ENCODE measurements around the gene ARL2. TPM values are rescaled to one million over a fixed set of nuclear protein-coding genes. Genes with fewer than 3 reads are reported as not detected.
A peak's percentile ranks its signal among the peaks of the same experiment; 100 is the strongest.

The ARL2 gene
- total and polyA plus RNA-seq, 2 donors (not counting 1 experiment from before 2014, with no cell fraction given), result 99.2 to 138 TPM

DNA sequence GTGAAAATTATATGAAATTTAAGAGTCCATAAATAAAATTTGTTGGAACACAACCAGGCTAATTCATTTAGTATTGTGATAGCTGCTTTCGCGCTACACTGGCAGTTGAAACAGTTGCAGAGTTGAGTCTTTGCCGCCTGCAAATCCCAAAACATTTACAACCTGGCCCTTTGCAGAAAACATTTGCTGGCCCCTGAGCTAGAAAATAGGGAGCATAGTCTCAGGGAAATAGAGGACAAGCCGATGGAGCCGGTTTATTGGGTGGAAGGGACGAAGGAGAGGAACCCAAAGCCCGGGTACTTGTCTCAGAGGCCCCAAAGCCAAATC is 26.5 kb downstream of the ARL2 start:
- peak overlapping the region; percentile 63 for H3K27ac ChIP-seq (ENCODE audit: insufficient read depth, low read length)
- H3K9ac ChIP-seq (ENCODE audit: insufficient read depth, low read length), result peak overlapping the region; percentile 52
- H3K4me1 ChIP-seq (ENCODE audit: control insufficient read depth, extremely low read depth, insufficient read depth, low read length), result no peaks in the 10 kb centered on the region
- peaks cover 9% of the 10 kb centered on the region for H3K79me2 ChIP-seq (ENCODE audit: control insufficient read depth, insufficient read depth, low read length)
- peak overlapping the region; percentile 64 for H2AFZ ChIP-seq (ENCODE audit: low read length)
- no peak for TF ChIP-seq EZH2 (IDR thresholded peaks at IDR 0.05; ENCODE audit: low read length, missing control alignments)
- TF ChIP-seq, protein P1, sequence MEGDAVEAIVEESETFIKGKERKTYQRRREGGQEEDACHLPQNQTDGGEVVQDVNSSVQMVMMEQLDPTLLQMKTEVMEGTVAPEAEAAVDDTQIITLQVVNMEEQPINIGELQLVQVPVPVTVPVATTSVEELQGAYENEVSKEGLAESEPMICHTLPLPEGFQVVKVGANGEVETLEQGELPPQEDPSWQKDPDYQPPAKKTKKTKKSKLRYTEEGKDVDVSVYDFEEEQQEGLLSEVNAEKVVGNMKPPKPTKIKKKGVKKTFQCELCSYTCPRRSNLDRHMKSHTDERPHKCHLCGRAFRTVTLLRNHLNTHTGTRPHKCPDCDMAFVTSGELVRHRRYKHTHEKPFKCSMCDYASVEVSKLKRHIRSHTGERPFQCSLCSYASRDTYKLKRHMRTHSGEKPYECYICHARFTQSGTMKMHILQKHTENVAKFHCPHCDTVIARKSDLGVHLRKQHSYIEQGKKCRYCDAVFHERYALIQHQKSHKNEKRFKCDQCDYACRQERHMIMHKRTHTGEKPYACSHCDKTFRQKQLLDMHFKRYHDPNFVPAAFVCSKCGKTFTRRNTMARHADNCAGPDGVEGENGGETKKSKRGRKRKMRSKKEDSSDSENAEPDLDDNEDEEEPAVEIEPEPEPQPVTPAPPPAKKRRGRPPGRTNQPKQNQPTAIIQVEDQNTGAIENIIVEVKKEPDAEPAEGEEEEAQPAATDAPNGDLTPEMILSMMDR (conservative IDR thresholded peaks at IDR 0.05 in 1 of 2, IDR thresholded peaks at IDR 0.05 in 1 of 2; ENCODE audit: low read depth in 1 of 2, low read length in 2 of 2), result no peak
- H3K27me3 ChIP-seq (ENCODE audit: control insufficient read depth, insufficient read depth, low read length), result no peaks in the 10 kb centered on the region
- peak overlapping the region; percentile 67 for H3K4me2 ChIP-seq (ENCODE audit: extremely low read depth, insufficient read depth, low read length)
- H3K4me3 ChIP-seq (replicated peaks in 1 of 4; ENCODE audit: control extremely low read depth in 1 of 4, insufficient read depth in 1 of 4, low read depth in 3 of 4, low read length in 4 of 4), result peak overlapping the region; percentile 53 to 72 (median 66)
- no peaks in the 10 kb centered on the region for H4K20me1 ChIP-seq (ENCODE audit: control insufficient read depth, extremely low read depth, insufficient read depth, low read length)
- peaks cover 11% of the 10 kb centered on the region for H3K36me3 ChIP-seq (ENCODE audit: control insufficient read depth, insufficient read depth, low read length)
- no peaks in the 10 kb centered on the region for H3K9me3 ChIP-seq (ENCODE audit: control insufficient read depth, insufficient read depth, low read depth, low read length)
- DNase-seq (ENCODE audit: low read depth in 2 of 2), result no peak

DNA sequence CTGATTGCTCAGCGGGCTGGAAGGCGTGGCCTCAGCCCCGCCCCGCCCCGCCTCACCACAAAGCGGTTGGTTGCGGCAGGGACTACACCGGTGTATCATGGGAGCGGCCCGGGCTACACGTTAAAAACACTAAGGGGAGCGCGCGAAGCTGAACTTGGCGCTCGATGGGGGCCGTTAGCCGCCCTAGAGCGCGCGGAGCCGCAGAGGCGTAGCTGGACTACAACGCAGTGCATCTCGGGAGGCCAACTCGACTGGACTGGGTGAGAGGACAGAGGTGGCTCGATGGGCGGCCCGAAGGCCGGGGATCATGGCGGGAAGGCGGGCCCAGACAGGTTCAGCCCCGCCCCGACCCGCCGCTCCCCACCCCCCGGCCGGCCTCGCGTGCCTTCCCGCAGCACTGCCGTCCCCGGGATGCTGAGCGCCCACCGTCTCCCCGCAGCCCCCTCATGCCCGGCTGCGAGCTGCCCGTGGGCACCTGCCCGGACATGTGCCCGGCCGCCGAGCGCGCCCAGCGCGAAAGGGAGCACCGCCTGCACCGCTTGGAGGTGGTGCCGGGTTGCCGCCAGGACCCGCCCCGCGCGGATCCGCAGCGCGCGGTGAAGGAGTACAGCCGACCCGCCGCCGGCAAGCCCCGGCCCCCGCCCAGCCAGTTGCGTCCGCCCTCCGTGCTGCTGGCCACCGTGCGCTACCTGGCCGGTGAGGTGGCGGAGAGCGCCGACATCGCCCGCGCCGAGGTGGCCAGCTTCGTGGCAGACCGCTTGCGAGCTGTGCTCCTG is 27.1 kb downstream of the ARL2 start, which contains the start of gene SAC3D1:
SAC3D1 (plus strand) TSS at position 364 of the 776 bp plus-strand sequence; CDS start at position 447, 83 bp downstream.
- Histone ChIP-seq H3K79me2 (ENCODE audit: control insufficient read depth, insufficient read depth, low read length) (peaks cover 9% of the 10 kb centered on the region), H3K9me3 (ENCODE audit: control insufficient read depth, insufficient read depth, low read depth, low read length) (no peaks in the 10 kb centered on the region), H3K4me1 (ENCODE audit: control insufficient read depth, extremely low read depth, insufficient read depth, low read length) (no peaks in the 10 kb centered on the region), H3K4me3 (replicated peaks in 1 of 4; ENCODE audit: control extremely low read depth in 1 of 4, insufficient read depth in 1 of 4, low read depth in 3 of 4, low read length in 4 of 4) (peak within 1 kb of the TSS; percentile 53 to 72 (median 66)), H2AFZ (ENCODE audit: low read length) (peak within 1 kb of the TSS; percentile 64), H3K4me2 (ENCODE audit: extremely low read depth, insufficient read depth, low read length) (peak within 1 kb of the TSS; percentile 81), H4K20me1 (ENCODE audit: control insufficient read depth, extremely low read depth, insufficient read depth, low read length) (no peaks in the 10 kb centered on the region), H3K27ac (ENCODE audit: insufficient read depth, low read length) (peak within 1 kb of the TSS; percentile 63), H3K9ac (ENCODE audit: insufficient read depth, low read length) (peak within 1 kb of the TSS; percentile 52), H3K27me3 (ENCODE audit: control insufficient read depth, insufficient read depth, low read length) (no peaks in the 10 kb centered on the region), H3K36me3 (ENCODE audit: control insufficient read depth, insufficient read depth, low read length) (peaks cover 10% of the 10 kb centered on the region)
- peak; percentile 94 for DNase-seq (ENCODE audit: low read depth in 2 of 2)
- TF ChIP-seq EZH2 (IDR thresholded peaks at IDR 0.05; ENCODE audit: low read length, missing control alignments), result no peak
- TF ChIP-seq, protein P1 (conservative IDR thresholded peaks at IDR 0.05 in 1 of 2, IDR thresholded peaks at IDR 0.05 in 1 of 2; ENCODE audit: low read depth in 1 of 2, low read length in 2 of 2), result no peak

- no peak overlapping the region for H2AFZ ChIP-seq (ENCODE audit: low read length)
- no peaks in the 10 kb centered on the region for H4K20me1 ChIP-seq (ENCODE audit: control insufficient read depth, extremely low read depth, insufficient read depth, low read length)
- no peaks in the 10 kb centered on the region for H3K9me3 ChIP-seq (ENCODE audit: control insufficient read depth, insufficient read depth, low read depth, low read length)
- no peak overlapping the region for H3K4me2 ChIP-seq (ENCODE audit: extremely low read depth, insufficient read depth, low read length)
- H3K36me3 ChIP-seq (ENCODE audit: control insufficient read depth, insufficient read depth, low read length), result peaks cover 8% of the 10 kb centered on the region
- H3K4me3 ChIP-seq (replicated peaks in 1 of 4; ENCODE audit: control extremely low read depth in 1 of 4, insufficient read depth in 1 of 4, low read depth in 3 of 4, low read length in 4 of 4), result no peak overlapping the region
- H3K27me3 ChIP-seq (ENCODE audit: control insufficient read depth, insufficient read depth, low read length), result no peaks in the 10 kb centered on the region
- H3K27ac ChIP-seq (ENCODE audit: insufficient read depth, low read length), result no peak overlapping the region
- TF ChIP-seq, protein P1 (conservative IDR thresholded peaks at IDR 0.05 in 1 of 2, IDR thresholded peaks at IDR 0.05 in 1 of 2; ENCODE audit: low read depth in 1 of 2, low read length in 2 of 2), result no peak
- no peak for TF ChIP-seq EZH2 (IDR thresholded peaks at IDR 0.05; ENCODE audit: low read length, missing control alignments)
- H3K79me2 ChIP-seq (ENCODE audit: control insufficient read depth, insufficient read depth, low read length), result peaks cover 9% of the 10 kb centered on the region
- H3K4me1 ChIP-seq (ENCODE audit: control insufficient read depth, extremely low read depth, insufficient read depth, low read length), result no peaks in the 10 kb centered on the region
- DNase-seq (ENCODE audit: low read depth in 2 of 2), result no peak
- no peak overlapping the region for H3K9ac ChIP-seq (ENCODE audit: insufficient read depth, low read length)
Measured at GRCh38 chr11:65042891-65043290, 28.9 kb downstream of the ARL2 start.
